Esophagus squamous epithelium (tissue), 5 donors: ENCODE measurements around the gene LCE3C. TPM values are rescaled to one million over a fixed set of nuclear protein-coding genes. Genes with fewer than 3 reads are reported as not detected.

Experiments
- DNase-seq: peaks from one replicate; lab custom pipeline; 2025; lab: John Stamatoyannopoulos, UW
- H3K27ac ChIP-seq, 4 donors: fragments of 200-600 bp; sonication (generic); one replicate each; pipeline ENCODE4 v1.5.1; 2016 to 2019; ENCODE audit warnings: mild to moderate bottlenecking in 1 of 4
- H3K27me3 ChIP-seq, 4 donors: fragments of 200-600 bp; sonication (generic); 1 replicate in 3 of 4; 2 replicates in 1 of 4; pipeline versions ENCODE4 v1.5.1 to v1.6.0; 2017 to 2021; ENCODE audit warnings: antibody characterized with exemption in 1 of 4
- H3K36me3 ChIP-seq, 3 donors: fragments of 200-600 bp; sonication (generic); one replicate each; pipeline ENCODE4 v1.5.1; 2016 to 2019
- H3K4me1 ChIP-seq, 3 donors: fragments of 200-600 bp; sonication (generic); one replicate each; pipeline ENCODE4 v1.5.1; 2017 to 2019
- H3K4me3 ChIP-seq, 4 donors: fragments of 200-600 bp; sonication (generic); 1 replicate in 3 of 4; 2 replicates in 1 of 4; pipeline ENCODE4 v1.5.1; 2016 to 2019; ENCODE audit warnings: mild to moderate bottlenecking in 2 of 4, moderate library complexity in 1 of 4
- H3K9me3 ChIP-seq, 3 donors: fragments of 200-600 bp; sonication (generic); one replicate each; pipeline ENCODE4 v1.5.1; 2016 to 2019
- CTCF ChIP-seq, 6 experiments: fragments of 450-650 bp in 4 of 6; fragments of 200-600 bp in 2 of 6; sonication (generic) in 2 of 6; IDR thresholded peaks; one replicate each; pipeline ENCODE4 v1.5.1; 2016 to 2019; ENCODE audit warnings: antibody characterized with exemption in 6 of 6, mild to moderate bottlenecking in 4 of 6, moderate library complexity in 4 of 6
- POLR2A ChIP-seq, 4 donors: fragments of 450-650 bp; IDR thresholded peaks; one replicate each; pipeline ENCODE4 v1.6.1; 2017; ENCODE audit warnings: antibody characterized with exemption in 4 of 4, mild to moderate bottlenecking in 4 of 4, moderate library complexity in 3 of 4
- WGBS, 2 donors: methylation state at CpG; one replicate each; pipeline ENCODE4 v1.1.5; 2018; 5-methylcytosine and 5-hydroxymethylcytosine counted together
- intact Hi-C: fragments of 100-400 bp; cut with DNase I; formaldehyde crosslinking; loops from one replicate; pipeline ENCODE4 v1.15.0; 2022
- total RNA-seq, 4 donors: library from RNA; depleted of rRNA; stranded (reverse); fragments of >200 nt; gene quantifications; one replicate each; pipeline ENCODE4 v1.1.0, GENCODE V29; 2016
- donor health status: DM: yes; HTN: yes; CAD: no.

The LCE3C gene
- total RNA-seq, 4 donors from 2014 or later = not detected

DNA sequence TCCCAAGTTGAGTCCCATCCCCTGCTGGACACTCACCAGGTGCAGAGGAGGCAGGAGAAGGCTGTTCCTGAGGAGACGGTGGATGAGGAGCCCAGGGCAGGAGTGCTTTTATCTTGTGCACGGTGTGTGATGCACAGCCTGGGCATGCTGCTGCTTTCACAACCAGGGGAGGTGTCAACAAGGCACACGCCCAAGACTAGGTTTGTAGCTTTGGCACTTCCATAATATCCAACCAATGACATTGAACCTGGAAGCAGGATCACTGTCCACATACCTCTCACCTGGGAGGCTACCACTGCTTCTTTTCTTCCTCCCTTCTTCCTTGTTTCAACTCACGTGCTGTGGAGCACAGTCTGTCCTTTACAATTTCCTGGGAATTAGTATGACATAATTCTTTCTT is 19.6 kb upstream of the LCE3C start, which contains the start of gene LCE3D:
Gene LCE3D, minus strand, starts transcription at position 84 of the 400 bp plus-strand sequence. CDS start 580 bp downstream, outside the sequence.
- Histone ChIP-seq H3K4me3 (no peak within 1 kb of the TSS), H3K27me3 (peaks cover 0 to 12% (median 0%) of the 10 kb centered on the region in 4 donors), H3K27ac (no peak within 1 kb of the TSS), H3K9me3 (no peaks in the 10 kb centered on the region), H3K36me3 (no peaks in the 10 kb centered on the region), H3K4me1 (no peaks in the 10 kb centered on the region)
- intact Hi-C loops = no loop called here
- no peak for TF ChIP-seq POLR2A (IDR thresholded peaks at IDR 0.05)
- no peak for TF ChIP-seq CTCF (IDR thresholded peaks at IDR 0.05)
- DNase-seq = no peak
- WGBS, 2 donors = 20 to 39% methylated on average over 2 to 3 of the region's 4 CpGs

- Histone ChIP-seq H3K36me3 (no peaks in the 10 kb centered on the region), H3K9me3 (no peaks in the 10 kb centered on the region), H3K27me3 (peaks cover 0 to 12% (median 0%) of the 10 kb centered on the region in 4 donors), H3K4me3 (no peak overlapping the region), H3K4me1 (no peaks in the 10 kb centered on the region), H3K27ac (no peak overlapping the region)
- DNase-seq = no peak
- WGBS, 2 donors = 25 to 50% methylated on average over 1 of the region's 1 CpG
- TF ChIP-seq CTCF (IDR thresholded peaks at IDR 0.05) (no peak), POLR2A (IDR thresholded peaks at IDR 0.05) (no peak)
- intact Hi-C loops = no loop called here
These were observed 17.4 kb upstream of the LCE3C start for GRCh38 chr1:152582647-152583046.

GRCh38 chr1:152585586-152585985 is 14.4 kb upstream of the LCE3C start:
- intact Hi-C loops = no loop called here
- Histone ChIP-seq H3K4me3 (no peak overlapping the region), H3K27ac (no peak overlapping the region), H3K27me3 (no peaks in the 10 kb centered on the region), H3K36me3 (no peaks in the 10 kb centered on the region), H3K4me1 (no peaks in the 10 kb centered on the region), H3K9me3 (no peaks in the 10 kb centered on the region)
- TF ChIP-seq POLR2A (IDR thresholded peaks at IDR 0.05) (no peak), CTCF (IDR thresholded peaks at IDR 0.05) (no peak)
- 50% methylated on average over 1 of the region's 1 CpG; no CpG with 5 or more reads in 1 of the 2 donors for WGBS, 2 donors
- no peak for DNase-seq

GRCh38 chr1:152596986-152597385 is 3.0 kb upstream of the LCE3C start:
- no peak for DNase-seq
- H3K4me3 ChIP-seq = no peak overlapping the region
- 90 to 100% methylated on average over 1 to 2 of the region's 2 CpGs for WGBS, 2 donors
- TF ChIP-seq CTCF (IDR thresholded peaks at IDR 0.05) (no peak), POLR2A (IDR thresholded peaks at IDR 0.05) (no peak)
- intact Hi-C loops = no loop called here
- H3K9me3 ChIP-seq = no peaks in the 10 kb centered on the region
- no peaks in the 10 kb centered on the region for H3K4me1 ChIP-seq
- H3K36me3 ChIP-seq = no peaks in the 10 kb centered on the region
- H3K27me3 ChIP-seq = no peaks in the 10 kb centered on the region
- H3K27ac ChIP-seq = no peak overlapping the region

- Histone ChIP-seq H3K4me3 (no peak within 1 kb of the TSS), H3K9me3 (peaks cover 0 to 11% (median 0%) of the 10 kb centered on the region in 3 donors), H3K36me3 (no peaks in the 10 kb centered on the region), H3K4me1 (no peaks in the 10 kb centered on the region), H3K27ac (no peak within 1 kb of the TSS), H3K27me3 (no peaks in the 10 kb centered on the region)
- no peak for TF ChIP-seq POLR2A (IDR thresholded peaks at IDR 0.05)
- TF ChIP-seq CTCF (IDR thresholded peaks at IDR 0.05) = no peak
- no peak for DNase-seq
- WGBS, 2 donors = 88 to 100% methylated on average over 1 of the region's 1 CpG
- intact Hi-C loops = no loop called here
These were observed 13.5 kb downstream of the LCE3C start, which contains the start of gene LCE3B for GRCh38 chr1:152613511-152613910. Gene LCE3B (plus strand): TSS chr1:152613811. CDS start chr1:152613811, 0 bp downstream.
